NCI-H748 (cell line): ENCODE data around the gene PDLIM5.
A peak's percentile ranks its signal among the peaks of the same experiment; 100 is the strongest.
"Not testable (repeated sequence)": the region's sequence is repeated elsewhere in the genome, so short reads cannot be mapped to it uniquely, and the experiment has no call there.

Experiments
- DNase-seq: peaks from one replicate; lab custom pipeline; 2025; ENCODE audit not compliant: unreplicated experiment; lab: John Stamatoyannopoulos, UW

The PDLIM5 gene

GRCh38 chr4:94459462-94460161 is 7.9 kb downstream of the PDLIM5 start:
- DNase-seq = no peak

- no peak for DNase-seq
These were observed 9.8 kb downstream of the PDLIM5 start for GRCh38 chr4:94461506-94461905.

- DNase-seq = no peak
These were observed 10.8 kb downstream of the PDLIM5 start for GRCh38 chr4:94462572-94462971.

- no peak for DNase-seq
These were observed 12.0 kb downstream of the PDLIM5 start for GRCh38 chr4:94463771-94464170.

GRCh38 chr4:94466371-94466770 is 14.6 kb downstream of the PDLIM5 start:
- no peak for DNase-seq

- no peak for DNase-seq
These were observed 15.2 kb downstream of the PDLIM5 start for GRCh38 chr4:94466923-94467322.

GRCh38 chr4:94468093-94468769 is 16.5 kb downstream of the PDLIM5 start:
- no peak for DNase-seq

- DNase-seq = no peak
These were observed 17.6 kb downstream of the PDLIM5 start for GRCh38 chr4:94469221-94469784.

GRCh38 chr4:94470132-94470531 is 18.4 kb downstream of the PDLIM5 start:
- no peak for DNase-seq

GRCh38 chr4:94470782-94471181 is 19.0 kb downstream of the PDLIM5 start:
- DNase-seq = not testable (repeated sequence)

GRCh38 chr4:94472056-94472826 is 20.5 kb downstream of the PDLIM5 start:
- DNase-seq = peak; percentile 67

- DNase-seq = no peak
These were observed 23.3 kb downstream of the PDLIM5 start for GRCh38 chr4:94475050-94475449.

GRCh38 chr4:94475794-94476193 is 24.1 kb downstream of the PDLIM5 start:
- no peak for DNase-seq

- no peak for DNase-seq
These were observed 25.5 kb downstream of the PDLIM5 start for GRCh38 chr4:94477227-94477626.

GRCh38 chr4:94478805-94479204 is 27.1 kb downstream of the PDLIM5 start:
- not testable (repeated sequence) for DNase-seq

GRCh38 chr4:94479358-94480141 is 27.8 kb downstream of the PDLIM5 start:
- DNase-seq = no peak

GRCh38 chr4:94480362-94480951 is 28.7 kb downstream of the PDLIM5 start:
- no peak for DNase-seq

GRCh38 chr4:94483895-94484294 is 32.2 kb downstream of the PDLIM5 start:
- DNase-seq = no peak

- DNase-seq = no peak
These were observed 33.1 kb downstream of the PDLIM5 start for GRCh38 chr4:94484818-94485217.

GRCh38 chr4:94486372-94486801 is 34.6 kb downstream of the PDLIM5 start:
- DNase-seq = no peak
